HG03139 (cell line): ENCODE measurements around the gene MAD1L1.
A peak's percentile ranks its signal among the peaks of the same experiment; 100 is the strongest.

Experiments used
- ATAC-seq: cut with Tn5 transposase; IDR thresholded peaks from one replicate; pipeline ENCODE4 v1.9.1; 2021; ENCODE audit not compliant: unreplicated experiment

MAD1L1 gene

DNA sequence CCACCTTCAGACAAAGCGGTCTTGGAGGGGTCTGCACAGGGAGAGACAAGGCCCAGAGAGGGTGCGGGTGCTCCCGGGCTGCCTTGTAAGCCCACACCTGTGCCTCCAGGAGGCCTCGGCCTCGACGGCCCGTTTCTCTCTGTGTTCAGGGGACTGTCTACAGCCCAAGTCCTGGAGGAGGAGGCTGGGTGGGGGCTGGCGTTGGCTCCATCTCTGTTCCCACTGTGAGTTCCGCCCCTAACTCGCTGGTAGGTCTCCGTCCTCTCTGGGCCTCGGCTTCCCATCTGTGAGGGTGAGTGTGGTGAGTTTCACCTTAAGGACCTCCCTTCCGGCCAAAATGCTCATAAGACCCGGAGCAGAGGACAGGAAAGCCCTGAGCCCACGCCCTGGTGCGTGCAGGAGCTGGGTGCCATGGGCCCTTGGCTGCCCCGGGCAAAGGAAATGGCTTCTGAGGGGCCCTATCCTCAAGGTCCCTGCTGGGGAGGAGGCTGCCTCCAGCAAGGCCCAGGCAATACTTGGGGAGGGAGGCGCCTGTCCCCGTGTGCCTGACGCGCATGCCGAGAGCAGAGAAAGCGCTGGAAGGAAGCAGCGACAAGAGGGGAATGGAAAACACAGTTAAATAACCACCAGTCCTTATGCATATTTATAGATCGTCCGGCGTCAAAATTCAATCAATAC lies 285.8 kb downstream of the MAD1L1 start:
- no peak for ATAC-seq

DNA sequence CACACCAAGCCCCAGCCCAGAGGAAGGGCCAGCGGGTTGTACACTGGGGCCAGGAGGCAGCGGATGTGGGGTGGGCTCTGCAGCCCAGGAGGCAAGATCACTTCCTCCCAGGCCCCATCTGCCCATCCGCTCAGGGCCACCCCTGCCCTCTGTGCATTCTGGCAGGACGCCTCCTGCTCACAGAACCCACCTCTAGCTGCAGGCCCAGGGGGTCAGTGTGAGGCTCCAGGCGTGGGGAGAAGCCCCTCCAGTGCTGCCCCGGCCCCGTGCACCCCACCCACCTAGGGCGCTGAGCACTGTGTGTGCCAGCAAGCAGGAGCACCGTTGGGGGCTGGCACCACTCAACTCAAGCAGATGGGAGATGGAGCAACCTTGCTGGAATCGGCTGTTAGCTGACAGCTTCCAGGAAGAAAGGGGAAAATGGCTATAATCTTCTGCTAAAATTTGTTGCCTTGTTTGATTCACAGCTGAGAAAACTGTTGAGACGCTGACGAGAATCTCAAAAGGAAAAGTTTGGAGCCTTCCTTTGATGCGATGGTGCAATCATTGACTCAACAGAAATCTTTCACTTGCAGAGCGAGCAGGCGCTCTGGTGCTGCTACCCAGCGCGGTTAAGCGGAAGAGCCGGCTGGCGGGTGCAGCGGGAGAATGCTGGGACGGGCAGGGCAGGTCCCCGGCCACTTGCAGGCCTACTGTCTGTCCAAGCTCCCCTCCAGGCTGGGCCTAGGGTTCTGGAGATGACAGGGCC lies 286.5 kb downstream of the MAD1L1 start:
- no peak for ATAC-seq

DNA sequence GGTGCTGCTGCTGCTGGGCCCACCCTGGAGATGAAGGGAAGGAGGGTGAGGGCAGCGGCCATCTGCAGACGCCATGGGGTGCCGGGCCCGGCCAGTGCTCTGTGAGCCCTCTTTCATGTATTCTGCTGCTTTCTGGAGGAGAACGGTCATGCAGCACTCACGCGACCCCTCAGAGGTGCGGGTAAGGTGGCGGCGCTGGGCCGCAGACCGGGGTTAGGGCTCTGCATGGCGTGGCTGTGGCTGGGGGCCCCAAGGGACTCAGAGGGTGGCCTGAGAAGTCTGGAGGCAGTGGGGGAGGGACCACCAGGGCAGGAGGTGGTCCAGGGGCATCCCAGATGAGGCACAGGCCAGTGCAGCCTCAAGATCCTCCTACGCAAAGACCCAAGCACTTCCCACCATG lies 287.2 kb downstream of the MAD1L1 start:
- no peak for ATAC-seq

DNA sequence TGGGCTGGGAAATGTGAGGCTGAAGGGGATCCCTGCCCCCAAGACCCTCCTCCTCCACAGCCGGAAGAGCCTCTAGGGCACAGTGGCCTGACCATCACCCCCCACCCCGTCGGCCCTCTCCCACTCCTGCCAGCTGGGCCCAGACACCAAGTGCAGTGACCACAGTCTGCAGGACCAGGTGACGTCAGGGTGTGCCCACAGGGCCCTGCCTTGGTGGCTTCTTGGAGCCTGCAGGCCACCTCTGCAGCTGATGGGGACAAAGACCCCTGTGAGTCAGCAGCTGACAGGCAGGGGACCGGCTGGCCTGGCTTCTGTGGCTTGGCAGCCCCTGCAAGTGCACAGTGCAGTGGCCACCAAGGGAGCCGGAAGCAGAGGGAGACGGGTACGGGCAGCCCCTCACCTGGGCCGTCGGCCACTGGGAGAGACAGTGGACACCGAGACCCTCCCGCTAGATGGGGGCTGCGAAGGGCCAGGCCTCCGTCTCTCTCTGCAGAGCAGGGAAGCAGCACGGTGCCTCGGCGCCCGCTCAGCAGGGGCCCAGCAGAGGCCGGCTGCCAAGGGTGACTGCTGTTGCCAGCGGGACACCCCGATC lies 288.0 kb downstream of the MAD1L1 start:
- ATAC-seq = no peak

DNA sequence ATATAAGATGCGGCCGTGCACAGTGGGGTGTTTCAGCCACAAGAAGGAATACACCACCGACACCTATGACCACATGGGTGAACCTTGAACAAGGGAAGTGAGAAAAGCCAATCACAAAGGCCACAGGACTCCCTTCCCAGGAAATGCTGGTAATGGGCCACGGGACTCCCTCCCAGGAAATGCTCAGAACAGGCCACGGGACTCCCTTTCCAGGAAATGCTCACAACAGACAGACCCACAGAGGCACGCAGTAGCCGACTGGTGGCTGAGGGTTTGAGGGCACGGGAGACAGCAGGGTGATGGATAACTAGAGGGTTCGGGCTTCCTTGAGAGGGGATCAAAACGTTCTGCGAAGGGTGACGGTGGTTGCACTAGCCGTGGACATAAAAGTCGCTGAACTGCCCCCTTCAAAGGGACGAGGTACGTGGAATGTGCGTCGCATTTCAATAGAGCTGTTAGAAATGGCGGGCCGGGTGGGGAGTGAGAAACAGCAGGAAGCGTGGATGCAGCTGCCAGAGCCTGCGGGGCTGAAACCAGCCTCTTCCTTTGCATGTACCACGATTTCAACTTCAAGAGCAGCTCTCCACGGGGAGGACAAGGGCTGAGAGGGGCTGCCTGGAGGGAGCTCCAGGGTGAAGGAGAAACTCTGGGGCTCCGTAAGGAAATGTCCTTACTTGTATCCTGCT lies 288.7 kb downstream of the MAD1L1 start:
- no peak for ATAC-seq

DNA sequence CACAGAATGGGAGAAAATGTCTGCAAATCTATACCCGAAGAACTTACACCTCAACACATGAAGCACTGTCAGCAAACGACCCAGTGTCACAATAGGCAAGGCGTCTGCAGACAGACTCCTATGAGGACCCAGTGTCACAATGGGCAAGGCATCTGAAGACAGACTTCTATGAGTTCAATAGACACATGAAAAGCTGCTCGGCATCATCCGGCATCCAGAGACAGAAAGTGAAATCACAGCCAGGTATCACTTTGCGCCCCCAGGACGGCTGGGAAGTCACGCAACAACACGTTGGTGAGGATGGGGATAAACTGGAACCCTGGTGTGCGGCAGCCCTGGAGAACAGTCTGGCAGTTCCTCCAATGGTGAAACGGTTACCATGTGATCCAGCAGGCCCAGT lies 289.4 kb downstream of the MAD1L1 start:
- ATAC-seq = no peak

DNA sequence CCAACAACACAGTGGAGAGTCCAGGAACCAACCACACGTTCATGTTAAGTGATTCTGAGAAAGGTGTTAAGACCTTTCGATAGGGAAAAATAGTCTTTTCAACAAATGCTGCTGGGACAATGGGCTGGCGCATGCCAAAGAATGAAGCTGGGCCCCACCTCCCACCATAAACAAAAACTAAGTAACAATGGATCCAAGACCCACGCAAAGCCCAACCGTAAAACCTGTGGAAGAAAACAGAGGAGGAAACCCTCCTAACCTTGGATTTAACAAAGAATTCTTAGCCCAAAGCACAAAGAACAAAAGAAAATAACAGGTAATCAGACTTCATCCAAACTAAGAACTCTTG lies 289.8 kb downstream of the MAD1L1 start:
- ATAC-seq = no peak

DNA sequence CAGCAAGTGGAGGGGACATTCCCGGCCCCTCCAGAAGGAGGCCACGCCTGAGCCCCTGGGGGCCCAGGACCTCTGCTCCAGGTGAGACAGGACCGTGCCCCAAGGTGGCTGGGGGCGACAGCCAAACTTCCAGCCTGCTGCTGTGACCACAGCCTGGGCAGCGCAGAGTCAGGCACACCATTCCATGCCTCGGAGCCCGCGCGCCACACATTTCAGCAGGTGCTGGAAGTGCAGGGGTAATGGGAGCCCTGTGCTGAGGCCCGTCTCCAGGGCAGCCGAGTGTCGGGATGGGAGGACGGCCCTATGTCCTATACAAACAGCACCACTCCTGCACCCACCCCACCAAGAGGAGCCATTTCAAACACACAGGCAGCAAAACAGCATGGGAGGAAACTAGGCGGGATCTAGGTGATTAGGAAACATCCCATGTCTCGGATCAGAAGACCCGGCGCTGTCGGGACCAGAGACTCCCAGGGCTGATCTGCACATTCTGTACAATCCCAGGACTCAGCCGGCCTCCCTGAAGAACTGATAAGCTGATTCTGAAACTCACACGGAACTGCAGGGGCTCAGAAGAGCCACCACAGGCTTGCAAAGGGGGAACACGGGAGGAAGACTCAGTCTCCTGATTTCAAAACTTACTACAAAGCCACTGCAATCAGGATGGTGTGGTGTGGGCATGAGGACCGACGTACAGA lies 290.4 kb downstream of the MAD1L1 start:
- ATAC-seq = no peak

DNA sequence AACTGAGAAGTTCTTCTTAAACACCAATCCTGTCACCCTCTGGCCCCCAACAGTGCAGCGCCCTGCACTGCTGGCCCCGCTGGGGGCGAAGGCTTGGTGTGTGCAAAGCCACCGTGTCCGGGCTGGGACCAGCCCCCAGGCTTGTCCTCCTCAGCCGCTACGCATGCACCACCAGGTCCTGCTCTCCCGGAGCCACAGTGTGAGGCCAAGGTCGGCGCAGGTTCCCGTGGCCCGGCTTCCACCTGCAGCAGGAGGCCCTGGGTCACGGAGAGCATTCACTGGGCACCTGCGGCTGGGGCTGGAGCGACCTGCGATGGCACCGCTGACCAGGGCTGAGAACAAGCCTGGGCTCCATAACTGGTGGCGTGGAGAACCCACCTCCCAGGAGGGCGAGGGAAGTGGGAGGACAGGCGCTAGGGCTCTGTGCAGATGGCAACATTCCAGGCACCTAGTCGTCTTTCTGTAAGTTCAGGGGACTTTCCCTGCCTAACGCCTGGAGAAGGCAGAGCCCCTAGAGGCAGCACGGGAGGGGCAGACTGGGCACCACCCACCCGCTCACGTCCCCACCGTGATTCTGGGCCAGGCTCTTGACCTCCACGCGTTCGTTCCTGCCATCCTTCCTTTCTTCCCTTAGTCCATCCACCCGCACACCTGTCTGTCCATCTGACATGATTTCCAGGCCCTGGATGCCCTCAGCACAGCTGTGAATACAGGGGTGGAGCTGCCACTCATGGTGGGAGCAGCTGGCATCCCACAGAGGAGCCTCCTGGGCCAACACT lies 291.1 kb downstream of the MAD1L1 start:
- no peak for ATAC-seq

DNA sequence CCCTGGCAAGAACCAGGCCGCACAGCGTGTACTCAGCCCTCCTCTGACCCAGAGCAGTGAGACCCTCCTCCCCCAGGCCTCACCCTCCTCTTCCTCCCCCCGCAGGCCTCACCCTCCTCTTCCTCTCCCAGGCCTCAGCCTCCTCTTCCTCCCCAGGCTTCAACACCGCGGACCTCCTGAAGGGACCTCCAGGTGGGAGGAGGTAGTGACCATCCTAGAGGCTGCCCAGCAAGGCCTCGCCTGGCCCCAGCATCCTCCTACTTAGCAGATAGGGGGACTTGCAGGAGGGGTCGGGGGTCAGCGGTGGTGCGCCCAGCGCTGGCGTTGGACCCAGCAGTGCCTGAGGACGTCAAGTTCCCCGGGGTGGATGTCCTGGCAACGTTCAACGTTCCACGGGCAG lies 291.9 kb downstream of the MAD1L1 start:
- ATAC-seq = peak; percentile 26

DNA sequence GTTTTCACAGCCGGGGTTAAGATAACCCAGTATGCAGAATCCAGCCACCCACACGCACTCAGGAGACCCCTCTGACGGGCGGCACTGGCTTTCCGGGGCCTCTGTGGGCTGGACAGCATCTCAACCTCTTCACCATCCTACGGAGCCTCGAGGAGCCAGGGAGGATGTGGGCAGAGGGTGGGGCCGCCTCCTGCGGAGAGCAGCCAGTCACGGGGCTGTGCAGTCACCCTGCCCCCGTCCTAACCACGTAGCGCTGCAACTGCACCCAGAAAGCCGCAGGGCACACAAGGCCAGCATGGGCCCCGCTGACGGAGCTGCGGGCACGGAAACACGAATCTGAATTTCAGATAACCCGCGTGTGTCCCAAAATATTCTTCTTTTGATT lies 292.4 kb downstream of the MAD1L1 start:
- ATAC-seq = peak; percentile 89

DNA sequence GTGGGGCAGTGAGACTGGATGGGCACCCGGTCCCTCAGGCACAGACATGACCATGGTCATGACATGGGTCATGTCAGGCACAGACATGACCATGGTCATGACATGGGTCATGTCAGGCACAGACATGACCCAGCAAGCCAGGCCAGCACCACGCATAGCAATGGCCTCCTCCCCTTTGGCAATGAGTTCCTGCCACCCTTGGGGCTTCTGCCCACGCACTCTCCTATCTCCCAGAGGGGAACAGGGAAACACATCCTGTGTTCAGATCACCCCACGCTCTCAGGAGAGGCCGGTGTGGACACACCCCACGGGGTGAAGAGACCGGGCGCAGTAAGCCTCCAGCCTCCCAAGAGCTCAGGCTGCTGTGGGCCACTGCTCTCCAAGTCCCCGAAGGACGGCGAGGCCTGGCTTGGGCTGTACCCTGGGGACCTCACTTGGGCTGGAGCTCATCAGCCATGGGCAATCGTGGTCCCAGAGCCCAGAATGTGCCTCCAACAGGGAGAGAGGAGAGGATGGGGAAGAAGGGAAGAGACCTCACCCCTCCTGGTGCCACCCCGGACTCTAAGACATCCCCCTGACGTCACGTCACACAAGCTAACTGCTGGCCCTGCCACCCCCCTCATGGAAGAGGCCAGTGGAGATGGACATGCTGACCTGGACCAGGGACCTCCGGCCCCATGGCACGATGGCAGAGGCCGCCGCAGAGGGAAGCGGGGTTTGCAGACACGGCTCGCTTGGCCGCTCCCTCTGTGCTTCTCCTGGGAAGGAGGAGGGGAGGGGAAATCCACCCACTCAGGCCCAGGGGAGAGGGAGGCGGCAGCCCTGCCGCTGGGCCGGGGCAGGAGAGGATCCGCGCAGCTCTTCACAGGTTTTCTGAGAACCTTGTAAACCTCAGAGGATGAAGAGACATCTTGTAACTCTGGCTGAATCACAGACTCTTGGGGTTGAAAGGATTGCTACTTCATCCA lies 293.0 kb downstream of the MAD1L1 start:
- ATAC-seq = peak; percentile 15

DNA sequence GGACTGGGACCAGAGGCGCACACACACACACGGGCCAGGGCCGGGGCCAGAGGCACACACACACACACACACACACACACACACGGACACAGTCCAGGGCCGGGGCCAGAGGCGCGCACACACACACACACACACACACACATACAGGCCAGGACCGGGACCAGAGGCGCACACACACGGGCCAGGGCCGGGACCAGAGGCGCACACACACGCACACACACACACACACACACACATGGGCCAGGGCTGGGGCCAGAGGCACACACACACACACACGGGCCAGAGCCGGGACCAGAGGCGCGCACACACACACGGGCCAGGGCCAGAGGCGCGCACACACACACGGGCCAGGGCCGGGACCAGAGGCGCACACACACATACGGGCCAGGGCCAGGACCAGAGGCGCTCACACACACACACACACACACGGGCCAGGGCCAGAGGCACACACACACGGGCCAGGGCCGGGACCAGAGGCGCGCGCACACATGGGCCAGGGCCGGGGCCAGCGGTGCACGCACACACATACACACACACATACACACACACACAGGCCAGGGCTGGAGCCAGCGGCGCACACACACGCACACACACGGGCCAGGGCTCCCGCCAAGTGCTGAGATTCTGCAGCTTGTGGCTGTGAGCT lies 293.8 kb downstream of the MAD1L1 start:
- no peak for ATAC-seq

DNA sequence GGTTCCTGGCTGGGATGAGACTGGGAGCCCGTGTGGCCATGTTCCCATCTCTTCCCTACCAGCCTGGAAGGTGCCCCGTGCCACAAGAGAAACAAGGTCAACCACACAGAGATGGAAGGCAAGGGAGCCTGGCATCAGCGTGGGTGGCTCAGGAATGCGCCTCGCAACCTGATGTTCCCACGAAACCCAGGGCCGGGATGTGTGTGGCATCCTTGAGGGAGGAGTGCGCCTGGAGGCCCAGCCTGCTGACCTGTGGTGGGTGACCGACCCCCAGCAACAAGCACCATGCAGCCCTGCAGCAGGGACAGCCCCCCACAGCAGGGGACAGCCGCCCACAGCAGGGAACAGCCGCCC lies 295.5 kb downstream of the MAD1L1 start:
- no peak for ATAC-seq

DNA sequence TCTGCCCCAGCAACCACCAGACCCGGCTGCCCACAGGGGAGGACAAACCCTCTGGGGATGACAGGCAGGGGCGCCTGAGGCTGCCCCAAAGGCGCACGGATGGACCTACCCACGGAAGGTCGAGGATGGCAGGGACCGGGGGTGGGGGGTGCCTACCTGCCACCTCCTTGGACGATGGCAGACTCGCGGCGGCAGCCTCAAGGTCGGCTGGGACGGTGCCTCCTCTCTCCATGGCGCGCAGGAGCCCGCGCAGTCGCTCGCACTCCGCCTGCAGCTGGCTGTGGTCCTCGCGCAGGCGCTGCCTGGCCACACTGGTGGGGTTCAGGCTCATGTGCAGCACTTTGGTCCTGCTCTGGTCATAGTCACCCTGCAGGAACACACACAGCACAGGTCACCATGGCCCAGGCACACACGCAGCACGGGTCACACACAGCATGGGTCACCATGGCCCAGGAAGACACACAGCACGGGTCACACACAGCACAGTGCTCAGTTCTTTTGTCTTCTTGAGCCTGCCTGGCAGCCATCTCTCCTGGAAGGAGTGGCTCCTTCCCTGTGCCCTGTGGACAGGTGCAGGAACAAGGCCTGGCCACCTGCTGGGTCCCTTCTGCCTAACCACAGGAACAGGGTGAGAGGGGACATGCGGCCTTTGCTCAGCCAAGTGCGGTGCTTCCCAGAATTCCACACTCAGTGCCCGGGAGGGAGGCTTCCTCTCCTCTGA lies 296.1 kb downstream of the MAD1L1 start:
- no peak for ATAC-seq

DNA sequence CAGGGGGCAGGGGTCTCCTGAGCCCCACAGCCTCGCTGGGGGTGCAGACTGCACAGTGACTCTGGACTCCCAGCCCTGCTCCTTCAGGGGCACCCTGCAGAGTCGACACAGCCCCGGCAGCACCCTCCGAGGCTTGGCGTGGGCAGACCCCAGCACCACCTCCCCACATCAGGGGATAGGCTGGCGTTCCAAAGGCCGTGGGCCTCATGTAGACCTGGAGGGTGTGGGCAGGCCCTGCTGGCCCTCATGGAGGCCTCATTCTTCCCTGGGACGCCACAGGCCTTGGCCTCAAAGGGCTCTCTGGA lies 296.8 kb downstream of the MAD1L1 start:
- no peak for ATAC-seq

DNA sequence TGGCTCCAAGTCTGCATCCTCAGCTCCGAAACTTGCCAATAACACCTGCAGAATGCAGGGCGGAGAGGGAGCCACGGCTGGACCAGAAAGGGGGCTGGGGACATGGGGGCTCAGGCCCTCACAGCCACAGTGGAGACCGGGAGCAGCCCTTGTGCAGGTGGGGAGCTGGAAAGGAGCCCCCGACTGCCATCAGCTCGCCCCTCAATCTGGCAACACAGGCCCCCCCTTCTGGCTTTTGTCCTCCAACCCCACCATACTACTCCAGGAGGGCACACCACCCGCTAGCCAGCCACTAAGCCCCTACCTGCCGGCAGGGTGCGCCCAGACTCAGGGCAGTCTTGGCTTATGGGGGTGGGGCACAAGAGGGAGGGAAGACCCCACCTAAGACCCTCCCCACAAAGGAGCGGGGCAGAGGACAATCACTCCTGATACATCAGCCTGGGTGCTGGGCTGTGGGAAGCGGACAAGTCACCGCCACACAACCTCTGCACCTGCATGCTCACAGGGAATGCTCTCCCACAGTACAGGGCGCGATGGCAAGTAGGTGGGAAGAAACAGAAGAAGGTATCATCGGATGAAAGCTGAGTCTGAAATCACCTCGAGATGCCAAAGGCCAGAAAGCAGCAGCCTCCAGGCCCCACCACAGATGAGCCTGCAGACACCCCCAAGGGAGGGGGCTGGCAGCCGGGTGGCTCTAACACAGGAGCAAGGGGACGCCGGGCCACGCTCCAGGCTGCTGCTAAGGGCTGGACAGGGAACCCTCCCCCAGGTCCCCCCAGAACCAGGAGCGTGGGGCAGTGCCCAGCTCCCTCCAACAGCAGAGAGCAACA lies 297.4 kb downstream of the MAD1L1 start:
- ATAC-seq = no peak

DNA sequence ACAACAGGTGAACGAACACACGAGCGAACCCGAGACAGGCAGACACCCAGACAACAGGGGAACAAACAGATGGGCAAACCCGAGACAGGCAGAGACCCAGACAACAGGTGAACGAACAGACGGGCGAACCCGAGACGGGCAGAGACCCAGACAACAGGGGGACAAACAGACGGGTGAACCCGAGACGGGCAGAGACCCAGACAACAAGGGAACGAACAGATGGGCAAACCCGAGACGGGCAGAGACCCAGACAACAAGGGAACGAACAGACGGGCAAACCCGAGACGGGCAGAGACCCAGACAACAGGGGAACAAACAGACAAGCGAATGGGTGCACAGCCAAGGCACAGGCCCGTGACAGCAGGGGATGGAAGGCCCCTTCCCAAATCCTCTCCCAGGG lies 298.0 kb downstream of the MAD1L1 start:
- ATAC-seq = no peak
